ENCODE data around the gene PARN.

PARN gene

GRCh38 chr16:14529010-14529669 is 100.9 kb downstream of the PARN start:
- peak overlapping the region; percentile 44 to 66 for H3K4me3 ChIP-seq (ENCODE audit: low read length in 2 of 2)
- no peaks in the 10 kb centered on the region for H3K27me3 ChIP-seq (ENCODE audit: control insufficient read depth in 1 of 2, insufficient read depth in 2 of 2, low read length in 2 of 2)
- no peaks in the 10 kb centered on the region for H3K36me3 ChIP-seq (ENCODE audit: control insufficient read depth in 2 of 2, insufficient read depth in 2 of 2, low read length in 2 of 2)
- no peaks in the 10 kb centered on the region for H3K9me3 ChIP-seq (ENCODE audit: control insufficient read depth in 2 of 2, low read length in 2 of 2)
- H3K9ac ChIP-seq (ENCODE audit: low read length in 2 of 2), result no peak overlapping the region
- no peak overlapping the region for H3K27ac ChIP-seq (ENCODE audit: low read length)
- peaks cover 3% of the 10 kb centered on the region for H3K4me1 ChIP-seq (ENCODE audit: control insufficient read depth, insufficient read depth, low read length)

GRCh38 chr16:14528306-14528705 is 101.8 kb downstream of the PARN start:
- Histone ChIP-seq H3K36me3 (ENCODE audit: control insufficient read depth in 2 of 2, insufficient read depth in 2 of 2, low read length in 2 of 2) (no peaks in the 10 kb centered on the region), H3K4me1 (ENCODE audit: control insufficient read depth, insufficient read depth, low read length) (peaks cover 3% of the 10 kb centered on the region), H3K27me3 (ENCODE audit: control insufficient read depth in 1 of 2, insufficient read depth in 2 of 2, low read length in 2 of 2) (no peaks in the 10 kb centered on the region), H3K27ac (ENCODE audit: low read length) (no peak overlapping the region), H3K9ac (ENCODE audit: low read length in 2 of 2) (no peak overlapping the region), H3K4me3 (ENCODE audit: low read length in 2 of 2) (no peak overlapping the region), H3K9me3 (ENCODE audit: control insufficient read depth in 2 of 2, low read length in 2 of 2) (no peaks in the 10 kb centered on the region)

DNA sequence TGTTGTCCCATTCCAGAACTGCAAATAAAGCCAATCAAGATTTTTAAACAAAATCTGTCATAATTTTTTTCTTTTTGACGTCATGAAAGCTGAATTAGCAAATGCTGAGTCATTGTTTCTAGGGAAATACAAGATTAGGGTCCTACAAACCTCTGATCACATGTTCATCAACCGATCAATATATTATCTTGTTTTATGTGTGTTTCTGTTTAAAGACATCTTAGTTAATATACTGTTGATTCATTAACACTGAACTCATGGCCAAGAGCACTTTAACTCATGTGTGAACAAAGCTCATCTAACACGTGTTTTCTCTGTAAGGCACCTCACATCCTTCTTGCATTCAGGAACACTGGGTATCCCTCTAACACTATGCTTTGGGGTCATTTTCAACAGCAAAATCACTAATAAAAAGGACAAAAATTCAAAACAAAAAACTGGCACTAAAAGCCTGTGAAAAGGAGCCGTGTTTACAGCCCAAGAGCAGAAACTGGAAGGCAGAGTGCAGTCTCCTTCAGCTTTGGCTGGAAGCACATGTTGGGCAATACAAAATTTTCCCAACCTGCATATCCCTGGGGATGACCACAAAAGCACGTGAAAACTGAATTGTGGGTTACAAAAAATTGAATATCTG is 102.5 kb downstream of the PARN start:
- Histone ChIP-seq H3K27me3 (ENCODE audit: control insufficient read depth in 1 of 2, insufficient read depth in 2 of 2, low read length in 2 of 2) (no peaks in the 10 kb centered on the region), H3K27ac (ENCODE audit: low read length) (no peak overlapping the region), H3K4me3 (ENCODE audit: low read length in 2 of 2) (no peak overlapping the region)

GRCh38 chr16:14525596-14525995 is 104.5 kb downstream of the PARN start:
- no peak overlapping the region for H3K4me3 ChIP-seq (ENCODE audit: low read length in 2 of 2)
- H3K4me1 ChIP-seq (ENCODE audit: control insufficient read depth, insufficient read depth, low read length), result peaks cover 3% of the 10 kb centered on the region
- H3K36me3 ChIP-seq (ENCODE audit: control insufficient read depth in 2 of 2, insufficient read depth in 2 of 2, low read length in 2 of 2), result no peaks in the 10 kb centered on the region
- H3K27me3 ChIP-seq (ENCODE audit: control insufficient read depth in 1 of 2, insufficient read depth in 2 of 2, low read length in 2 of 2), result no peaks in the 10 kb centered on the region
- no peak overlapping the region for H3K27ac ChIP-seq (ENCODE audit: low read length)
- H3K9ac ChIP-seq (ENCODE audit: low read length in 2 of 2), result no peak overlapping the region
- no peaks in the 10 kb centered on the region for H3K9me3 ChIP-seq (ENCODE audit: control insufficient read depth in 2 of 2, low read length in 2 of 2)

More for the DNA sequence above, 102.5 kb downstream of the PARN start:
- H3K36me3 ChIP-seq (ENCODE audit: control insufficient read depth in 2 of 2, insufficient read depth in 2 of 2, low read length in 2 of 2), result no peaks in the 10 kb centered on the region
- no peak overlapping the region for H3K9ac ChIP-seq (ENCODE audit: low read length in 2 of 2)
- no peaks in the 10 kb centered on the region for H3K9me3 ChIP-seq (ENCODE audit: control insufficient read depth in 2 of 2, low read length in 2 of 2)
- peaks cover 3% of the 10 kb centered on the region for H3K4me1 ChIP-seq (ENCODE audit: control insufficient read depth, insufficient read depth, low read length)

- Histone ChIP-seq H3K36me3 (ENCODE audit: control insufficient read depth in 2 of 2, insufficient read depth in 2 of 2, low read length in 2 of 2) (no peaks in the 10 kb centered on the region), H3K4me3 (ENCODE audit: low read length in 2 of 2) (no peak overlapping the region), H3K9me3 (ENCODE audit: control insufficient read depth in 2 of 2, low read length in 2 of 2) (no peaks in the 10 kb centered on the region), H3K9ac (ENCODE audit: low read length in 2 of 2) (no peak overlapping the region), H3K4me1 (ENCODE audit: control insufficient read depth, insufficient read depth, low read length) (peaks cover 3% of the 10 kb centered on the region), H3K27ac (ENCODE audit: low read length) (no peak overlapping the region), H3K27me3 (ENCODE audit: control insufficient read depth in 1 of 2, insufficient read depth in 2 of 2, low read length in 2 of 2) (no peaks in the 10 kb centered on the region)
These were observed 105.1 kb downstream of the PARN start for GRCh38 chr16:14524979-14525378.

DNA sequence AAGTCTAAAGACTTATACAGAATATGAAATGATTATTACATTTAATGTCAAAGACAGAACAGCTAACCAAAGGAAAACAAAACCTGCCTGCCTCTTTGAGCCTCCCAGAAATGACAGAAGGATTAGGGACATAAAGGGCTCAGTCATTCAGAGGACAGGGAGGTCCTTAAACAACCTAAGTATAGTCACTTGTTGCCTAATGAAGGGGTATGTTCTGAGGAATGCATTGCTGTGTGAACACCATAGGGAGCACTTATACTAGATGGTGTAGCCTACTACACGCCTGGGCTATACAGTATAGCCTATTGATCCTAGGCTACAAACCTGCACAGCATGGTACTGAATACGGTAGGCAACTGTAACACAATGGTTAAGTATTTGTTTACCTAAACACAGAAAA is 106.4 kb downstream of the PARN start:
- H3K4me1 ChIP-seq (ENCODE audit: control insufficient read depth, insufficient read depth, low read length), result no peaks in the 10 kb centered on the region
- H3K9ac ChIP-seq (ENCODE audit: low read length in 2 of 2), result no peak overlapping the region
- no peak overlapping the region for H3K4me3 ChIP-seq (ENCODE audit: low read length in 2 of 2)
- H3K27me3 ChIP-seq (ENCODE audit: control insufficient read depth in 1 of 2, insufficient read depth in 2 of 2, low read length in 2 of 2), result no peaks in the 10 kb centered on the region
- H3K36me3 ChIP-seq (ENCODE audit: control insufficient read depth in 2 of 2, insufficient read depth in 2 of 2, low read length in 2 of 2), result no peaks in the 10 kb centered on the region
- no peaks in the 10 kb centered on the region for H3K9me3 ChIP-seq (ENCODE audit: control insufficient read depth in 2 of 2, low read length in 2 of 2)
- no peak overlapping the region for H3K27ac ChIP-seq (ENCODE audit: low read length)

GRCh38 chr16:14522671-14523070 is 107.4 kb downstream of the PARN start:
- H3K4me1 ChIP-seq (ENCODE audit: control insufficient read depth, insufficient read depth, low read length), result no peaks in the 10 kb centered on the region
- H3K27me3 ChIP-seq (ENCODE audit: control insufficient read depth in 1 of 2, insufficient read depth in 2 of 2, low read length in 2 of 2), result no peaks in the 10 kb centered on the region
- H3K9me3 ChIP-seq (ENCODE audit: control insufficient read depth in 2 of 2, low read length in 2 of 2), result no peaks in the 10 kb centered on the region
- no peak overlapping the region for H3K9ac ChIP-seq (ENCODE audit: low read length in 2 of 2)
- H3K27ac ChIP-seq (ENCODE audit: low read length), result no peak overlapping the region
- no peak overlapping the region for H3K4me3 ChIP-seq (ENCODE audit: low read length in 2 of 2)
- no peaks in the 10 kb centered on the region for H3K36me3 ChIP-seq (ENCODE audit: control insufficient read depth in 2 of 2, insufficient read depth in 2 of 2, low read length in 2 of 2)

GRCh38 chr16:14520753-14521152 is 109.3 kb downstream of the PARN start:
- Histone ChIP-seq H3K36me3 (ENCODE audit: control insufficient read depth in 2 of 2, insufficient read depth in 2 of 2, low read length in 2 of 2) (no peaks in the 10 kb centered on the region), H3K9ac (ENCODE audit: low read length in 2 of 2) (no peak overlapping the region), H3K27ac (ENCODE audit: low read length) (no peak overlapping the region), H3K9me3 (ENCODE audit: control insufficient read depth in 2 of 2, low read length in 2 of 2) (no peaks in the 10 kb centered on the region), H3K27me3 (ENCODE audit: control insufficient read depth in 1 of 2, insufficient read depth in 2 of 2, low read length in 2 of 2) (no peaks in the 10 kb centered on the region), H3K4me3 (ENCODE audit: low read length in 2 of 2) (no peak overlapping the region), H3K4me1 (ENCODE audit: control insufficient read depth, insufficient read depth, low read length) (no peaks in the 10 kb centered on the region)

GRCh38 chr16:14514967-14515366 is 115.1 kb downstream of the PARN start:
- H3K27ac ChIP-seq (ENCODE audit: low read length), result no peak overlapping the region
- no peaks in the 10 kb centered on the region for H3K36me3 ChIP-seq (ENCODE audit: control insufficient read depth in 2 of 2, insufficient read depth in 2 of 2, low read length in 2 of 2)
- H3K4me1 ChIP-seq (ENCODE audit: control insufficient read depth, insufficient read depth, low read length), result no peaks in the 10 kb centered on the region
- no peak overlapping the region for H3K4me3 ChIP-seq (ENCODE audit: low read length in 2 of 2)
- no peaks in the 10 kb centered on the region for H3K27me3 ChIP-seq (ENCODE audit: control insufficient read depth in 1 of 2, insufficient read depth in 2 of 2, low read length in 2 of 2)
- H3K9ac ChIP-seq (ENCODE audit: low read length in 2 of 2), result no peak overlapping the region
- no peaks in the 10 kb centered on the region for H3K9me3 ChIP-seq (ENCODE audit: control insufficient read depth in 2 of 2, low read length in 2 of 2)

- Histone ChIP-seq H3K9ac (ENCODE audit: low read length in 2 of 2) (no peak overlapping the region), H3K9me3 (ENCODE audit: control insufficient read depth in 2 of 2, low read length in 2 of 2) (no peaks in the 10 kb centered on the region), H3K4me1 (ENCODE audit: control insufficient read depth, insufficient read depth, low read length) (no peaks in the 10 kb centered on the region), H3K36me3 (ENCODE audit: control insufficient read depth in 2 of 2, insufficient read depth in 2 of 2, low read length in 2 of 2) (no peaks in the 10 kb centered on the region), H3K4me3 (ENCODE audit: low read length in 2 of 2) (no peak overlapping the region), H3K27me3 (ENCODE audit: control insufficient read depth in 1 of 2, insufficient read depth in 2 of 2, low read length in 2 of 2) (no peaks in the 10 kb centered on the region), H3K27ac (ENCODE audit: low read length) (no peak overlapping the region)
These were observed 116.5 kb downstream of the PARN start for GRCh38 chr16:14513389-14514107.

DNA sequence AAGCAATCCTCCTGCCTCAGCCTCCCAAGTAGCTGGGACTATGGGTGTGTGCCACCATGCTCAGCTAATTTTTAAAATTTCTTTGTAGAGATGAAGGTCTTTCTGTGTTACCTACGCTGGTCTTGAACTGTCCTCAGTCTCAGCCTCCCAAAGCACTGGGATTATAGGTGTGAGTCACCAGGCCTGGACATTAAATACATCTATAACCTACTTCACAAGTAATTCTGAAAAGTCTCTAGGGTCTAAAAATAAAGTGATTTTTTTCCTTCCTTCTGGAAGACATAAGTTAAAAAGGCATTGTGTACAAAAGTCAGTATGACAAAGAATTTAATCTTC is 118.3 kb downstream of the PARN start:
- Histone ChIP-seq H3K9ac (ENCODE audit: low read length in 2 of 2) (no peak overlapping the region), H3K9me3 (ENCODE audit: control insufficient read depth in 2 of 2, low read length in 2 of 2) (no peaks in the 10 kb centered on the region), H3K4me3 (ENCODE audit: low read length in 2 of 2) (no peak overlapping the region), H3K27ac (ENCODE audit: low read length) (no peak overlapping the region), H3K4me1 (ENCODE audit: control insufficient read depth, insufficient read depth, low read length) (no peaks in the 10 kb centered on the region), H3K36me3 (ENCODE audit: control insufficient read depth in 2 of 2, insufficient read depth in 2 of 2, low read length in 2 of 2) (no peaks in the 10 kb centered on the region), H3K27me3 (ENCODE audit: control insufficient read depth in 1 of 2, insufficient read depth in 2 of 2, low read length in 2 of 2) (no peaks in the 10 kb centered on the region)
